Suprapubic skin (tissue), 4 donors: ENCODE measurements around the gene TSPAN12.

ENCODE experiments used
- EP300 ChIP-seq: sonication (generic); formaldehyde crosslinking; IDR thresholded peaks from one replicate; pipeline ENCODE4 v1.6.1; 2017; ENCODE audit warnings: antibody characterized with exemption
- POLR2A ChIP-seq, 2 donors: fragments of 450-650 bp; IDR thresholded peaks; one replicate each; pipeline ENCODE4 v1.6.1; 2017; ENCODE audit warnings: antibody characterized with exemption in 2 of 2, mild to moderate bottlenecking in 2 of 2, moderate library complexity in 2 of 2
- POLR2AphosphoS5 ChIP-seq, 3 donors: sonication (generic); formaldehyde crosslinking; IDR thresholded peaks; one replicate each; pipeline ENCODE4 v1.6.1; 2017; ENCODE audit warnings: antibody characterized with exemption in 3 of 3
- TF ChIP-seq, protein P1 (sequence below), 2 donors: fragments of 200-600 bp in 1 of 2; fragments of 450-650 bp in 1 of 2; sonication (generic) in 1 of 2; IDR thresholded peaks; one replicate each; pipeline ENCODE4 v1.5.1; 2016 to 2019; ENCODE audit warnings: antibody characterized with exemption in 2 of 2, mild to moderate bottlenecking in 1 of 2, moderate library complexity in 1 of 2

DNA sequence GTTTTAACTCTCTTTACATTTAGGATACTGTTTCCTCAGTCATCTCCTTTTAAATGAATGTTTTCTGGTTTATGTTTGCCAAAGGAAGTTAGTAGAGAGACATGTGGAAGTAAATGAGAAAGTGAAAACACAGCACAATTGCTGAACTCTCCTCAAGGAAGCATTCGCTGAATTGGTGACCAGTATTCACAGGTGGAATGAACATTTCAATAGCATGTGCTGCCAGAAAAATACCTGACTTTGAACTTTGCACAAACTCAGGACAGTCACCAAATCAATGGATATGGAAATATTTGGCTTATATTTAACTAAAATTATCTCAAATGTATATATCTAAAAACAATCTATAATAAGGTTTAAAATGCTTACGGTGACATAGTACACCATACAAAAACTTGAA, 28.5 kb downstream of the TSPAN12 start:
- TF ChIP-seq EP300 (no peak), POLR2A (IDR thresholded peaks at IDR 0.05) (no peak), POLR2AphosphoS5 (IDR thresholded peaks at IDR 0.05) (no peak)
- TF ChIP-seq, protein P1, sequence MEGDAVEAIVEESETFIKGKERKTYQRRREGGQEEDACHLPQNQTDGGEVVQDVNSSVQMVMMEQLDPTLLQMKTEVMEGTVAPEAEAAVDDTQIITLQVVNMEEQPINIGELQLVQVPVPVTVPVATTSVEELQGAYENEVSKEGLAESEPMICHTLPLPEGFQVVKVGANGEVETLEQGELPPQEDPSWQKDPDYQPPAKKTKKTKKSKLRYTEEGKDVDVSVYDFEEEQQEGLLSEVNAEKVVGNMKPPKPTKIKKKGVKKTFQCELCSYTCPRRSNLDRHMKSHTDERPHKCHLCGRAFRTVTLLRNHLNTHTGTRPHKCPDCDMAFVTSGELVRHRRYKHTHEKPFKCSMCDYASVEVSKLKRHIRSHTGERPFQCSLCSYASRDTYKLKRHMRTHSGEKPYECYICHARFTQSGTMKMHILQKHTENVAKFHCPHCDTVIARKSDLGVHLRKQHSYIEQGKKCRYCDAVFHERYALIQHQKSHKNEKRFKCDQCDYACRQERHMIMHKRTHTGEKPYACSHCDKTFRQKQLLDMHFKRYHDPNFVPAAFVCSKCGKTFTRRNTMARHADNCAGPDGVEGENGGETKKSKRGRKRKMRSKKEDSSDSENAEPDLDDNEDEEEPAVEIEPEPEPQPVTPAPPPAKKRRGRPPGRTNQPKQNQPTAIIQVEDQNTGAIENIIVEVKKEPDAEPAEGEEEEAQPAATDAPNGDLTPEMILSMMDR (IDR thresholded peaks at IDR 0.05): no peak
